Fibroblast of the aortic adventitia (primary cell): ENCODE results near the gene HTRA3. TPM values are rescaled to one million over a fixed set of nuclear protein-coding genes. Genes with fewer than 3 reads are reported as not detected.

Experiments
- DNase-seq: peaks from one replicate; pipeline ENCODE4 v3.0.0-alpha.2; 2010; ENCODE audit warnings: low read depth
- H3K4me3 ChIP-seq: 2 replicates; pipeline ENCODE4 v1.5.1; 2011; ENCODE audit warnings: low read depth, mild to moderate bottlenecking, control low read depth, low read length, moderate library complexity
- total RNA-seq: library from RNA; depleted of rRNA; stranded (reverse); fragments of >200 nt; gene quantifications from 2 replicates; pipeline ENCODE4 v1.2.3, GENCODE V29; 2012; ENCODE audit warnings: low replicate concordance
- TF ChIP-seq, protein P1 (sequence below): IDR thresholded peaks from 2 replicates; pipeline ENCODE4 v1.5.1; 2011; ENCODE audit warnings: mild to moderate bottlenecking, low read length, control low read depth, inconsistent platforms; ENCODE audit not compliant: insufficient read depth

HTRA3 gene
- total RNA-seq, 1 donor: 7.6 TPM

DNA sequence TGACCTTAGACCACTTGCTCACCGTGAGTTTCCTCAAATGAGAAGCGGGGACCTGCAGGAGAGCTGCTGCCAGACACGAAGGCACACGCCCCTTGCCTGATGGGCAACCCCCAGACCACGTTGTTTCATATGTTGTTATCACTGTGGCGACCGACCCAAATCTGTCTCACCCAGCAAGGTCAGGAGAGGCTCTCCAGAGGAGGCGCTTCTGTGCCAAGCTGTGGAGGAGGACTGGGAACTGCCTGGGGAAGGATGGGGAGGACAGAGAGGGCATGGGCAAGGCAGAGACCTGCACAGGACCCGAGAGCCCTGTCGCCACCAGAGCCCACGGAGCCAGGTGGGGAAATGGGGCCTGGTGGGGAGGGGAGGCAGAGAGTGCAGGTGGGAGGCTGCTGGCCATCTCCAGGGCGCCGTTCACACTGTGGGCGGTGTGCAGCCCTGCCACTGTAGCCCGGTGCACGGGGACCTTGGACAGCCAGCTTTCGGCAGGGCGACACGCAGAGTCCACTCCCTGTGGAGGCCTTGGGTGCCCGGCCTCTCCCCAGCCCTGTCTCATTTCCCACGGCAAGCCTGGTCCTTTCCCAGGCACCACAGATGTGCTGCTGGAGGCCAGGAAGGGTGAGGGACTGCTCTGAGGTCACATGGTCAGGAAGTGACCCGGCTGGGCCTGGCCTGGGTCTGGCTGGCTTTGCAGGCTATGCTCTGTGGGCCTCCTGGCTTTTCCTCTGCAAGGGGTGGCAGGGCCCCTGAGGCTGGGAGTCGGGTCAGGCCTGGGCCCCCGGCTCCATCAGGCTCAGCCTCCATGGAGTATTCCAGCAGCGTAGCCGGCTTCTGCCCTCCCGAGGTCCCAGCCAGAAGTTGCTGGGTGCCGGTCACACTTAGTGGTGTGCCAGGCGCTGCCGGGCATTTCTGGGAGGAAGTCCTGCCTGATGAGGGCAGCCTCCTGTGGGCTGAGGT is 3.2 kb downstream of the HTRA3 start:
- peak; percentile 32 for DNase-seq
- H3K4me3 ChIP-seq: no peak overlapping the region
- TF ChIP-seq, protein P1, sequence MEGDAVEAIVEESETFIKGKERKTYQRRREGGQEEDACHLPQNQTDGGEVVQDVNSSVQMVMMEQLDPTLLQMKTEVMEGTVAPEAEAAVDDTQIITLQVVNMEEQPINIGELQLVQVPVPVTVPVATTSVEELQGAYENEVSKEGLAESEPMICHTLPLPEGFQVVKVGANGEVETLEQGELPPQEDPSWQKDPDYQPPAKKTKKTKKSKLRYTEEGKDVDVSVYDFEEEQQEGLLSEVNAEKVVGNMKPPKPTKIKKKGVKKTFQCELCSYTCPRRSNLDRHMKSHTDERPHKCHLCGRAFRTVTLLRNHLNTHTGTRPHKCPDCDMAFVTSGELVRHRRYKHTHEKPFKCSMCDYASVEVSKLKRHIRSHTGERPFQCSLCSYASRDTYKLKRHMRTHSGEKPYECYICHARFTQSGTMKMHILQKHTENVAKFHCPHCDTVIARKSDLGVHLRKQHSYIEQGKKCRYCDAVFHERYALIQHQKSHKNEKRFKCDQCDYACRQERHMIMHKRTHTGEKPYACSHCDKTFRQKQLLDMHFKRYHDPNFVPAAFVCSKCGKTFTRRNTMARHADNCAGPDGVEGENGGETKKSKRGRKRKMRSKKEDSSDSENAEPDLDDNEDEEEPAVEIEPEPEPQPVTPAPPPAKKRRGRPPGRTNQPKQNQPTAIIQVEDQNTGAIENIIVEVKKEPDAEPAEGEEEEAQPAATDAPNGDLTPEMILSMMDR: no peak

DNA sequence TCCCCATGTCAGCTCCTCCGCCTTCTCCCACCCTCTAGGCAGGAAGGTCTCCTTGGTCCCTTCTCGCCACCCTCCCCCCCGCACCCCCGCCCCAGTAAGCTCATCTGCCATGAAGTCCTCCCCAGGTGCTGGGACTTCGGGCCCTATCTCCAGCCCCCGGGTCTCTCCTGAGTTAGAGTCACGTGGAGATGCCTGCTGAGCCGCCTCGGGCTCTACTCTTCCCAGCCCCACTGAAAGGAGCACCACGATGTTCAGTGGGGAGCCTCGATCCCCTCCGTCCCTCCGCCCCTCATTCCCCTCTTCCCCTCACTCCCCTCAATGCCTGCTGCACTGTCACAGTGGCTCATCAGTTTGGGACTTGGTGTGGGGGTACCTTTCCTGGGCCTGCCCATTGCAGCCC is 3.9 kb downstream of the HTRA3 start:
- TF ChIP-seq, protein P1: no peak
- no peak overlapping the region for H3K4me3 ChIP-seq
- DNase-seq: no peak

DNA sequence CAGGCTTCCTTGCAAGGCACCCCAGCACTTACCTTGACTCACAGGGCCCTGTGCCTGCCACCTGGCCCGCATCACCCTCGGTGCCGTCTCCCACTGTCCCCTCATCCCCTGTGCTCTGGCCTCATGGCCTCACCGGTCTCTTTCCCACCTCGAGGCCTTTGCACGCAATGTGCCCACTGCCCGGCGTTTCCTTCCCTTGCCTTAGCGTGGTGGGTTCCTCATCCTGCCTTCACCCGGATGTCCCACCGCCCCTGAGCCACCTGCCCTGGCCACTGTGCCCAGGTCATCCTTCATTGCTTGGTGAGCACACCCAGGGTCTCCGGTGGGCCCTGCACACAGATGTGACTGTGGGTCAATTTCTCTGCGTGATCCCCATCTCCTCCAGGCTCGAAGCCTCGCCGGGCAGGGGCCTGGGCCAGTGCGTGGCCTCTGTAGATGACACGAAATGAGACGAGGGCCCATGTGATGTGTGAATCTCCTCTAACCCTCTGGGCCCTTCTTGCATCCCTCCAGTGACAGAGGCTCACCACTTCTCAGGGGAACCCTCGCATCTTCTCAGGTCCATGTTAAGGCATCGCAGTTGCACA is 4.6 kb downstream of the HTRA3 start:
- H3K4me3 ChIP-seq: no peak overlapping the region
- TF ChIP-seq, protein P1: no peak
- no peak for DNase-seq

DNA sequence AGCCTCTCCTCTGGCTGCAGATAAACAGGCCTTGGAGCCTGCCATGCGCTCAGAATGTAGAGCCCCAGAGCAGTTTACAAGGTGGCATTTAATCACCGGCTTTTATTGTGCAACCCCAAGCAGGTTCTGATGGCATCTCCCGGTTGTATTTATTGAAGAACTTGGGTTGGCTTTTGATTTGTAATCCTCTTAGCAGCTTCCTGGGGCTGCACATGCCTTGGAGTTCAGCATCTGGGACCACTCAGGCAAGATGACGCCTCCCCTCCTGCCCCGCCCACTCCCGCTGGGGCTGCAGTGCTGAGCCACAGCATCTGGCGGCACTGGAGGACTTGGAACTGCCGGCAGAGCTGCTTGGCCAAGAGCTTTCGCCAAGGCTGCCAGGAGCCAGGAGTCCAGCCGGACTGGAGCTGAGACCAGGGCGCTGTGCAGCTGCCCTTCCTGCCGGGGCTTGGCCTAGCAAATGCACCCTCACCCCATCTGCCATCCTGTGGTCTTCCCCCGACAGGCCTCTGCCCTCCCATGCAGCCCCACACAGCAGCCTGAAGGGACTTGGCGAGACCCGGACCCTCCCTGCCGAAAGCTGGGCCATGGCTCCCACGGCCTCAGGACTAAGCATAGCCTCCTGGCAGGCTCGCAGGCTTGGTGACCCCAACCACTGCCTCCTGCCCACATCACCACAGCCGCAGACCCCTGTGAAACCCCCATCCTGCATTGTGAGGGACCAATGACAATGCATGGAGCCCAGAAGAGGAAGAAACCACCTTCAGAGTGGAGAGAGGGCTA is 5.4 kb downstream of the HTRA3 start:
- DNase-seq: peak; percentile 97
- TF ChIP-seq, protein P1: peak; percentile 68
- no peak overlapping the region for H3K4me3 ChIP-seq

DNA sequence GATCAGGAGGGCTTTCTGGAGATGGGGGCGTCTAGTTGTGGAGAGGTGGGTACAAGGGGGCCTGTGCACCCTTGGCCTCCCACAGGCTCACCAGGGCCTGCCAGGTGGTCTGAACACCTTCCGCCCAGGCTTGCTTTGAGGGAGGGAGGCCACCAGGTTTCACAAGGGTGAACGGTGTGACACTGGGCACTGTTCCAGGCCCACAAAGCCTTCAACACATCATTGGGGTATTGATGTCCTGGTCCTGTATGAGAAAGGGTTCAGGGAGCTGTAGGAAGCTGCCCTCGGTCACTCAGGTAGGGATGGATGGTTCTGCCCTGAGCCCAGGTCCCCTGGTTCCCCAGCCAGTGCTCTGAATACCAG is 6.0 kb downstream of the HTRA3 start:
- TF ChIP-seq, protein P1: no peak
- no peak for DNase-seq
- H3K4me3 ChIP-seq: no peak overlapping the region

DNA sequence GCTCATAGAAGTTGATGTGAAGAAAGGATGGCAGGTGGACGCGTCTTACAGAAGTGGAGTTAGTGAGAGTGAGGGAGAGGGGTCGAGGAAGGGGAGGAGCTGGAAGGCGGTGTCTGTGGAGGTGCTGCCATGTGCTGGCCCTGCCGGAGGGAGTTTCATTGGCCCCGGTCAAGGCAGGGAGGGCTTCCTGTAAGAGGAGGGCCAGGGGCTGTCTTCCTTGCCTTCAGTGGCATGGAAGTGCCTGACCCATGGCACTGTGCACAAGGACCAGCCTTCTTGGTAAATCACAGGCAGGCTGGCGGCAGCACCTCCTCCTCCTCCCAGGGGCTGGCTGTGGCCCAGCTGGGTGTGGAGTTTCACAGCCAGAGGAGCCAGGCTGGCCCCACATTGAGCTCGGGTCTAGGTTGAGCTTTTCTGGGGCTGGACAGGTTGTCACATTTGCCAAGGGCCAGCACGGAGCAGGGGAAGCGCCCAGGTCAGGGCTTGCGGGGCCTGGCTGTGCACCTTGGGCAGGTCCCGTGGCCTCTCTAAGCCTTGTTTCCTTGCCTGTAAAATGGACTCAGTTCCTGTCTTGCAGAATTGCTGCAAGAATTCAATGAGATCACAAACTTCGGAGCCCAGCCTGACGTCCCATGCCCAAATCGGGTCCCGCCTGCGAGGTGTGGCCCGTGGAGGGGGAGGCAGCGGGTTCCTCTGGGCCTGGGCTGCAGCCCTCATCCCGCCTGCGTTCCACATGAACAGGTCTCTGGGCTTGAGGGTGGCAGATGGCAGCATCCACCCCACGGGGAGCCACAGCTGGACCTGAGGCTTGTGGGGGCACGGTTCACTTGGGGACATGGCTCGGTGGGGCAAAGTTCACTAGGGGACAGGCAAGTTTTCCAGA is 7.0 kb downstream of the HTRA3 start:
- TF ChIP-seq, protein P1: no peak
- peak; percentile 58 for DNase-seq
- no peak overlapping the region for H3K4me3 ChIP-seq
